IMR-90 (cell line): ENCODE measurements around the gene RBMS3. TPM values are rescaled to one million over a fixed set of nuclear protein-coding genes. Genes with fewer than 3 reads are reported as not detected.

ENCODE experiments used
- ATAC-seq: fragments of 200-7000 bp; cut with Tn5 transposase; 2 replicates; pipeline ENCODE4 v1.9.1; 2020; ENCODE audit warnings: low read depth, mild to moderate bottlenecking, moderate library complexity
- BruUV-seq: library from RNA; stranded (reverse); fragments of 400-500 nt; replicated peaks from 2 replicates; lab custom pipeline; 2021; lab: Mats Ljungman, UMichigan
- CTCF ChIA-PET: fragments of 300-600 bp; formaldehyde crosslinking; extraction: SDS; loops from one replicate; lab custom pipeline; 2021; ENCODE audit warnings: antibody characterized with exemption; lab: Yijun Ruan, JAX
- POLR2A ChIA-PET: fragments of 300-600 bp; sonication (Branson Sonifier 250); formaldehyde crosslinking; loops from one replicate; lab custom pipeline; 2022; ENCODE audit warnings: antibody characterized with exemption; ENCODE audit not compliant: unreplicated experiment; lab: Charles Lee
- DNase-seq: peaks from one replicate; pipeline ENCODE4 v3.0.0; 2013
- H2AFZ ChIP-seq: replicated peaks from 2 replicates; pipeline ENCODE3; 2013; ENCODE audit warnings: low read length, mild to moderate bottlenecking; ENCODE audit not compliant: poor library complexity
- H2AK5ac ChIP-seq: 2 replicates; pipeline ENCODE4 v1.6.1; 2013; ENCODE audit warnings: low read depth, low read length, inconsistent platforms
- H2AK9ac ChIP-seq: replicated peaks from 2 replicates; pipeline ENCODE3; 2013; ENCODE audit warnings: mild to moderate bottlenecking, low read depth, low read length, moderate library complexity; ENCODE audit not compliant: poor library complexity
- H2BK120ac ChIP-seq: 2 replicates; pipeline ENCODE4 v1.6.1; 2013; ENCODE audit warnings: low read depth, low read length, inconsistent platforms
- H2BK15ac ChIP-seq: 3 replicates; pipeline ENCODE4 v1.6.1; 2013; ENCODE audit warnings: low read depth, low read length, inconsistent platforms
- H2BK20ac ChIP-seq: 2 replicates; pipeline ENCODE4 v1.6.1; 2013; ENCODE audit warnings: low read depth, mild to moderate bottlenecking, inconsistent platforms, low read length, moderate library complexity
- H2BK5ac ChIP-seq: 2 replicates; pipeline ENCODE4 v1.6.1; 2013; ENCODE audit warnings: mild to moderate bottlenecking, low read depth, low read length, inconsistent platforms; ENCODE audit not compliant: poor library complexity, severe bottlenecking
- H3K14ac ChIP-seq: replicated peaks from 2 replicates; pipeline ENCODE4 v1.6.1; 2013; ENCODE audit warnings: low read depth, low read length, inconsistent platforms
- H3K18ac ChIP-seq: 2 replicates; pipeline ENCODE4 v1.6.1; 2013; ENCODE audit warnings: low read depth, low read length, control low read depth
- H3K23ac ChIP-seq: 2 replicates; pipeline ENCODE4 v1.6.1; 2013; ENCODE audit warnings: low read depth, low read length, inconsistent platforms
- H3K27ac ChIP-seq: 2 replicates; pipeline ENCODE4 v1.5.1; 2013; ENCODE audit warnings: mild to moderate bottlenecking, control low read depth, low read length; ENCODE audit not compliant: insufficient read depth
- H3K27me3 ChIP-seq: 2 replicates; pipeline ENCODE4 v1.6.1; 2013; ENCODE audit warnings: low read length; ENCODE audit not compliant: control insufficient read depth, insufficient read depth
- H3K36me3 ChIP-seq: 2 replicates; pipeline ENCODE4 v1.6.1; 2013; ENCODE audit warnings: low read length, mixed read lengths; ENCODE audit not compliant: control insufficient read depth, insufficient read depth
- H3K4ac ChIP-seq: 2 replicates; pipeline ENCODE4 v1.6.1; 2013; ENCODE audit warnings: low read depth, low read length, inconsistent platforms
- H3K4me1 ChIP-seq: 2 replicates; pipeline ENCODE4 v1.6.1; 2013; ENCODE audit warnings: low read length, mixed read lengths; ENCODE audit not compliant: control insufficient read depth, insufficient read depth
- H3K4me2 ChIP-seq: 2 replicates; pipeline ENCODE4 v1.6.1; 2013; ENCODE audit warnings: low read depth, mild to moderate bottlenecking, control low read depth, low read length, moderate library complexity
- H3K4me3 ChIP-seq: 2 replicates; pipeline ENCODE4 v1.5.1; 2013; ENCODE audit warnings: low read depth, mild to moderate bottlenecking, control low read depth, low read length, moderate library complexity; ENCODE audit not compliant: insufficient read depth
- H3K56ac ChIP-seq: 2 replicates; pipeline ENCODE4 v1.6.1; 2013; ENCODE audit warnings: low read length, inconsistent platforms; ENCODE audit not compliant: insufficient read depth; ENCODE audit errors: extremely low read depth
- H3K79me1 ChIP-seq, 2 experiments: 2 replicates each; pipeline ENCODE4 v1.6.1; 2013; ENCODE audit warnings: low read length in 2 of 2, inconsistent platforms in 1 of 2, low read depth in 1 of 2
- H3K9ac ChIP-seq: 2 replicates; pipeline ENCODE4 v1.6.1; 2013; ENCODE audit warnings: low read depth, low read length, control low read depth
- H3K9me1 ChIP-seq: 2 replicates; pipeline ENCODE4 v1.6.1; 2013; ENCODE audit warnings: low read length, inconsistent platforms; ENCODE audit not compliant: insufficient read depth
- H3K9me3 ChIP-seq: 2 replicates; pipeline ENCODE4 v1.6.1; 2013; ENCODE audit warnings: low read length; ENCODE audit not compliant: control insufficient read depth, insufficient read depth
- H4K20me1 ChIP-seq: 2 replicates; pipeline ENCODE4 v1.6.1; 2013; ENCODE audit warnings: low read length, inconsistent platforms; ENCODE audit not compliant: insufficient read depth
- H4K5ac ChIP-seq: 2 replicates; pipeline ENCODE4 v1.6.1; 2013; ENCODE audit warnings: mild to moderate bottlenecking, low read depth, low read length, control low read depth
- H4K8ac ChIP-seq, 2 experiments: 2 replicates each; pipeline ENCODE4 v1.6.1; 2013; ENCODE audit warnings: low read depth in 2 of 2, low read length in 2 of 2, control low read depth in 1 of 2, inconsistent platforms in 1 of 2
- H4K91ac ChIP-seq: 2 replicates; pipeline ENCODE4 v1.6.1; 2013; ENCODE audit warnings: low read depth, low read length, inconsistent platforms; ENCODE audit not compliant: insufficient read depth
- BHLHE40 ChIP-seq: fragments of 150-350 bp; IDR thresholded peaks from 2 replicates; pipeline ENCODE4 v1.6.1; 2016; ENCODE audit warnings: mild to moderate bottlenecking, low read depth, low read length
- CEBPB ChIP-seq: IDR thresholded peaks from 2 replicates; pipeline ENCODE4 v1.6.1; 2012; ENCODE audit warnings: low read depth, low read length, improper control_type of control experiment
- MAFK ChIP-seq: IDR thresholded peaks from 2 replicates; pipeline ENCODE4 v1.6.1; 2012; ENCODE audit warnings: low read depth, low read length, improper control_type of control experiment
- RCOR1 ChIP-seq: IDR thresholded peaks from 2 replicates; pipeline ENCODE4 v1.6.1; 2012; ENCODE audit warnings: mild to moderate bottlenecking, low read length, improper control_type of control experiment; ENCODE audit not compliant: insufficient replicate concordance
- SMC3 ChIP-seq: fragments of 150-350 bp; IDR thresholded peaks from 2 replicates; pipeline ENCODE4 v1.6.1; 2016; ENCODE audit warnings: low read depth, mild to moderate bottlenecking, antibody characterized with exemption, low read length, moderate library complexity
- WGBS, 2 experiments: methylation state at CpG; one replicate each; pipeline versions ENCODE4 v1.1.5 to v1.1.7; 2013; ENCODE audit warnings: missing lambda C conversion rate in 2 of 2; ENCODE audit not compliant: insufficient read length in 1 of 2; ENCODE audit errors: extremely low coverage in 2 of 2; 5-methylcytosine and 5-hydroxymethylcytosine counted together
- dilution Hi-C: fragments of 300-500 bp; cut with HindIII; formaldehyde crosslinking; loops from one replicate; pipeline ENCODE4 v1.14.3; 2018; ENCODE audit warnings: low sequenced_read_pairs; ENCODE audit not compliant: unreplicated experiment
- in situ Hi-C: fragments of 300-500 bp; cut with MboI; formaldehyde crosslinking; loops from 3 replicates; pipeline ENCODE4 v1.14.3; 2019; ENCODE audit warnings: low sequenced_read_pairs, inconsistent platforms, mixed read lengths
- intact Hi-C: fragments of 100-400 bp; cut with micrococcal nuclease; formaldehyde crosslinking; loops from 2 replicates; pipeline ENCODE4 v1.10.0; 2022
- polyA plus RNA-seq, 3 experiments: library from polyadenylated mRNA; depleted of rRNA; stranded (reverse); fragments of >200 nt; gene quantifications; 2 replicates each; pipeline ENCODE4 v1.2.3, GENCODE V29; 2012; ENCODE audit warnings: low replicate concordance in 1 of 3
- total RNA-seq: library from RNA; depleted of rRNA; stranded (reverse); fragments of >200 nt; gene quantifications from 2 replicates; pipeline ENCODE4 v1.2.3, GENCODE V29; 2012
- TF ChIP-seq, protein P1 (sequence below): conservative IDR thresholded peaks from 2 replicates; pipeline ENCODE4 v1.5.1; 2012; ENCODE audit warnings: mild to moderate bottlenecking, low read depth, low read length, improper control_type of control experiment

Gene RBMS3
- total and polyA plus RNA-seq, 2 of the 4 experiments (the other 2 are of a cell fraction), result 15.2 to 127 TPM

GRCh38 chr3:29313981-29314726 is 33.3 kb downstream of the RBMS3 start:
- Histone ChIP-seq H3K9ac (no peak overlapping the region), H3K4ac (no peak overlapping the region), H3K36me3 (no peaks in the 10 kb centered on the region), H3K18ac (peak overlapping the region; percentile 12; the same call in 1 of the 2 replicates), H3K79me1 (peaks cover 36 to 64% of the 10 kb centered on the region in 2 experiments), H3K4me2 (no peak overlapping the region), H2AFZ (no peak overlapping the region), H2AK9ac (no peak overlapping the region), H3K56ac (no peak overlapping the region), H2BK120ac (no peak overlapping the region), H2BK15ac (no peak overlapping the region), H3K27ac (no peak overlapping the region), H4K20me1 (peaks cover 18% of the 10 kb centered on the region), H2BK5ac (no peak overlapping the region), H3K4me1 (peaks cover 9% of the 10 kb centered on the region), H2BK20ac (no peak overlapping the region), H2AK5ac (no peak overlapping the region), H3K27me3 (no peaks in the 10 kb centered on the region), H4K8ac (peak overlapping the region in 1 of 2 experiments; percentile 4; a peak in 1 of 4 replicates), H3K14ac (0 out of 2 replicates have a peak overlapping the region, but pooled peaks have one; percentile 37), H4K91ac (no peak overlapping the region), H3K9me3 (no peaks in the 10 kb centered on the region), H4K5ac (peak overlapping the region; percentile 13), H3K4me3 (no peak overlapping the region), H3K23ac (peak overlapping the region; percentile 29; the same call in 1 of the 2 replicates), H3K9me1 (peaks cover 11% of the 10 kb centered on the region)
- dilution Hi-C loops, result no loop called here
- CTCF ChIA-PET, result interaction anchor here (0.6 to 1.5 kb wide), 2 partner anchors 9 to 762 kb away, joined by 3 to 4 read pairs; no protein-coding TSS in a partner anchor
- WGBS, 2 experiments, result no CpG with 5 or more reads among the region's 1 CpG
- no TSS peak for BruUV-seq
- no peak for ATAC-seq
- no peak for DNase-seq
- intact Hi-C loops, result no loop called here
- in situ Hi-C loops, result no loop called here
- TF ChIP-seq SMC3 (no peak), RCOR1 (no peak), CEBPB (no peak), BHLHE40 (no peak), MAFK (no peak)
- TF ChIP-seq, protein P1, sequence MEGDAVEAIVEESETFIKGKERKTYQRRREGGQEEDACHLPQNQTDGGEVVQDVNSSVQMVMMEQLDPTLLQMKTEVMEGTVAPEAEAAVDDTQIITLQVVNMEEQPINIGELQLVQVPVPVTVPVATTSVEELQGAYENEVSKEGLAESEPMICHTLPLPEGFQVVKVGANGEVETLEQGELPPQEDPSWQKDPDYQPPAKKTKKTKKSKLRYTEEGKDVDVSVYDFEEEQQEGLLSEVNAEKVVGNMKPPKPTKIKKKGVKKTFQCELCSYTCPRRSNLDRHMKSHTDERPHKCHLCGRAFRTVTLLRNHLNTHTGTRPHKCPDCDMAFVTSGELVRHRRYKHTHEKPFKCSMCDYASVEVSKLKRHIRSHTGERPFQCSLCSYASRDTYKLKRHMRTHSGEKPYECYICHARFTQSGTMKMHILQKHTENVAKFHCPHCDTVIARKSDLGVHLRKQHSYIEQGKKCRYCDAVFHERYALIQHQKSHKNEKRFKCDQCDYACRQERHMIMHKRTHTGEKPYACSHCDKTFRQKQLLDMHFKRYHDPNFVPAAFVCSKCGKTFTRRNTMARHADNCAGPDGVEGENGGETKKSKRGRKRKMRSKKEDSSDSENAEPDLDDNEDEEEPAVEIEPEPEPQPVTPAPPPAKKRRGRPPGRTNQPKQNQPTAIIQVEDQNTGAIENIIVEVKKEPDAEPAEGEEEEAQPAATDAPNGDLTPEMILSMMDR, result no peak
- POLR2A ChIA-PET, result no interaction called here
